ENCODE results near the gene TIMM44.

TIMM44 gene

GRCh38 chr19:7968008-7968795 lies 24.7 kb upstream of the TIMM44 start:
- no peak for TF ChIP-seq CTCF (IDR thresholded peaks at IDR 0.05; ENCODE audit: low read depth, low read length)
- H3K4me3 ChIP-seq (ENCODE audit: low read depth, low read length), result no peak overlapping the region
- DNase-seq (ENCODE audit: low read depth), result no peak

- no peak for DNase-seq (ENCODE audit: low read depth)
- TF ChIP-seq MAX (IDR thresholded peaks at IDR 0.05; ENCODE audit: low read depth, low read length) (no peak), POLR2A (IDR thresholded peaks at IDR 0.05; ENCODE audit: extremely low read depth, insufficient read length) (no peak), MYC (IDR thresholded peaks at IDR 0.05; ENCODE audit: low read depth, low read length) (no peak), CTCF (IDR thresholded peaks at IDR 0.05; ENCODE audit: low read depth, low read length) (no peak)
These were observed 22.6 kb upstream of the TIMM44 start for GRCh38 chr19:7965921-7966665.

GRCh38 chr19:7965259-7965841 lies 21.9 kb upstream of the TIMM44 start:
- no peak for TF ChIP-seq MYC (IDR thresholded peaks at IDR 0.05; ENCODE audit: low read depth, low read length)
- no peak for TF ChIP-seq POLR2A (IDR thresholded peaks at IDR 0.05; ENCODE audit: extremely low read depth, insufficient read length)
- TF ChIP-seq CTCF (IDR thresholded peaks at IDR 0.05; ENCODE audit: low read depth, low read length), result no peak
- no peak for TF ChIP-seq MAX (IDR thresholded peaks at IDR 0.05; ENCODE audit: low read depth, low read length)
- DNase-seq (ENCODE audit: low read depth), result no peak
- no peak overlapping the region for H3K4me3 ChIP-seq (ENCODE audit: low read depth, low read length)

More at GRCh38 chr19:7965921-7966665, 22.6 kb upstream of the TIMM44 start:
- H3K4me3 ChIP-seq (ENCODE audit: low read depth, low read length), result no peak overlapping the region

- TF ChIP-seq CTCF (IDR thresholded peaks at IDR 0.05; ENCODE audit: low read depth, low read length) (no peak), POLR2A (IDR thresholded peaks at IDR 0.05; ENCODE audit: extremely low read depth, insufficient read length) (no peak), MYC (IDR thresholded peaks at IDR 0.05; ENCODE audit: low read depth, low read length) (no peak), MAX (IDR thresholded peaks at IDR 0.05; ENCODE audit: low read depth, low read length) (no peak)
- no peak overlapping the region for H3K4me3 ChIP-seq (ENCODE audit: low read depth, low read length)
- no peak for DNase-seq (ENCODE audit: low read depth)
These were observed 20.1 kb upstream of the TIMM44 start for GRCh38 chr19:7963566-7963965.

- no peak overlapping the region for H3K4me3 ChIP-seq (ENCODE audit: low read depth, low read length)
- no peak for TF ChIP-seq CTCF (IDR thresholded peaks at IDR 0.05; ENCODE audit: low read depth, low read length)
- TF ChIP-seq MYC (IDR thresholded peaks at IDR 0.05; ENCODE audit: low read depth, low read length), result no peak
- no peak for TF ChIP-seq MAX (IDR thresholded peaks at IDR 0.05; ENCODE audit: low read depth, low read length)
- no peak for DNase-seq (ENCODE audit: low read depth)
These were observed 19.3 kb upstream of the TIMM44 start for GRCh38 chr19:7962644-7963268.
